DND-41 (cell line): ENCODE data around the gene PCP2.

Source experiments
- ATAC-seq: fragments of 200-7000 bp; cut with Tn5 transposase; 3 replicates; pipeline ENCODE4 v1.9.1; 2021; ENCODE audit warnings: low read depth; ENCODE audit not compliant: insufficient read depth
- DNase-seq: peaks from one replicate; pipeline ENCODE4 v3.0.0-alpha.2; 2020
- H2AFZ ChIP-seq: 2 replicates; pipeline ENCODE4 v1.6.0; 2012; ENCODE audit warnings: low read depth, low read length
- H3K27ac ChIP-seq: 2 replicates; pipeline ENCODE4 v1.5.1; 2012; ENCODE audit warnings: low read length, inconsistent platforms
- H3K27me3 ChIP-seq: fragments of 200-600 bp; sonication (generic); 2 replicates; pipeline ENCODE4 v1.6.0; 2012; ENCODE audit warnings: low read length, mild to moderate bottlenecking, inconsistent platforms; ENCODE audit not compliant: insufficient read depth, poor library complexity
- H3K36me3 ChIP-seq: 2 replicates; pipeline ENCODE4 v1.5.1; 2012; ENCODE audit warnings: low read length, inconsistent platforms; ENCODE audit not compliant: insufficient read depth
- H3K4me1 ChIP-seq: 2 replicates; pipeline ENCODE4 v1.5.1; 2012; ENCODE audit warnings: mild to moderate bottlenecking, low read length; ENCODE audit not compliant: insufficient read depth
- H3K4me2 ChIP-seq: 2 replicates; pipeline ENCODE4 v1.6.0; 2012; ENCODE audit warnings: mild to moderate bottlenecking, moderate library complexity, low read length, inconsistent platforms; ENCODE audit not compliant: insufficient read depth
- H3K4me3 ChIP-seq, 2 experiments: fragments of 200-600 bp in 1 of 2; shearing (Covaris generic) in 1 of 2; 2 replicates each; pipeline ENCODE4 v1.5.1; 2012 to 2016; ENCODE audit warnings: inconsistent platforms in 2 of 2, low read length in 2 of 2, mild to moderate bottlenecking in 2 of 2, low read depth in 1 of 2, moderate library complexity in 1 of 2
- H3K79me2 ChIP-seq: 2 replicates; pipeline ENCODE4 v1.6.0; 2012; ENCODE audit warnings: low read length, inconsistent platforms; ENCODE audit not compliant: insufficient read depth
- H3K9ac ChIP-seq: 2 replicates; pipeline ENCODE4 v1.6.0; 2012; ENCODE audit warnings: low read depth, mild to moderate bottlenecking, inconsistent platforms, low read length, moderate library complexity
- H3K9me3 ChIP-seq: 2 replicates; pipeline ENCODE4 v1.5.1; 2012; ENCODE audit warnings: low read length, moderate library complexity, mild to moderate bottlenecking, inconsistent platforms; ENCODE audit not compliant: insufficient read depth, severe bottlenecking
- H4K20me1 ChIP-seq: 2 replicates; pipeline ENCODE4 v1.6.0; 2012; ENCODE audit warnings: low read length; ENCODE audit not compliant: insufficient read depth
- EZH2 ChIP-seq: IDR thresholded peaks from 3 replicates; pipeline ENCODE4 v1.6.1; 2012; ENCODE audit warnings: borderline replicate concordance, low read depth, mild to moderate bottlenecking, moderate library complexity, low read length, inconsistent platforms; ENCODE audit not compliant: severe bottlenecking
- TF ChIP-seq, protein P1 (sequence below): IDR thresholded peaks from 2 replicates; pipeline ENCODE4 v1.5.1; 2012; ENCODE audit warnings: borderline replicate concordance, low read length, moderate library complexity, mild to moderate bottlenecking; ENCODE audit not compliant: poor library complexity, severe bottlenecking; ENCODE audit errors: extremely low read depth

The PCP2 gene

DNA sequence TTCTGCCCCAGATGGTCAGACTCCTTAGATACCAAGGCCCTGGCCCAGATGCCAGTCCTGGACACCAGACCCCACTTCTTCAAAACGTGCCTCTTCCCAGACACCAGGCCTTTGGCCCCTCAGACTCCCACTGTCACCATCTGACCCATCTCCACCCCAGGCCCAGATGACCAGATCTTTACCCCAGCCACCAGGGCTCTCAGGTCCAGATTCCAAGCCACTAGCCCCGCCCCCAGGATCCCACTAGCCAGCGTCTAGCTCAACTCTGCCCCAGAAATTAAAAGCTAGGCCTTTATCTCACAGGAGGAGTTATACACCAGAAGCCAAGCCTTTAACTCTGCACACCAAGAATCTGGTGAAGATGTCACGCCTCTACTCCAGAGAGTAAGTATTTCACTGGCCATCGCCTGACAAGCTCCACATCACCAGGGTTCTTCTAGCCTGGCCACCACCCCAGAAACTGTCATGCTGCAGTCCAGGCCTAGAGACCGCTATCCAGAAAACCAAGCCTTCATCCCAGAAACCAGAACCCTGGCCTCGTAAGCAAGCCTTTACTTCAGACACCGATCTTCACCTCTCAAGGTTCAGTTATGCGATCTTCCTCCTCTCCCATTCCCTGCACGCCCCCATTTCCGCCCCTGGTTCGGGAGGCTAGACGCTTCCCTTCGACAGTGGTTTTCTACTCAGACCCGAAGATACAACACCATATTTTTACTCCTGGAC is 4.8 kb downstream of the PCP2 start:
- Histone ChIP-seq H3K9me3 (no peaks in the 10 kb centered on the region), H2AFZ (peak overlapping the region; percentile 72), H3K79me2 (peaks cover 63% of the 10 kb centered on the region), H3K36me3 (peaks cover 52% of the 10 kb centered on the region), H3K4me1 (peaks cover 43% of the 10 kb centered on the region), H4K20me1 (peaks cover 45% of the 10 kb centered on the region), H3K27ac (peak overlapping the region; percentile 76), H3K9ac (peak overlapping the region; percentile 76), H3K4me3 (peak overlapping the region; percentile 69 to 83), H3K4me2 (peak overlapping the region; percentile 96), H3K27me3 (no peaks in the 10 kb centered on the region)
- DNase-seq = no peak
- TF ChIP-seq, protein P1, sequence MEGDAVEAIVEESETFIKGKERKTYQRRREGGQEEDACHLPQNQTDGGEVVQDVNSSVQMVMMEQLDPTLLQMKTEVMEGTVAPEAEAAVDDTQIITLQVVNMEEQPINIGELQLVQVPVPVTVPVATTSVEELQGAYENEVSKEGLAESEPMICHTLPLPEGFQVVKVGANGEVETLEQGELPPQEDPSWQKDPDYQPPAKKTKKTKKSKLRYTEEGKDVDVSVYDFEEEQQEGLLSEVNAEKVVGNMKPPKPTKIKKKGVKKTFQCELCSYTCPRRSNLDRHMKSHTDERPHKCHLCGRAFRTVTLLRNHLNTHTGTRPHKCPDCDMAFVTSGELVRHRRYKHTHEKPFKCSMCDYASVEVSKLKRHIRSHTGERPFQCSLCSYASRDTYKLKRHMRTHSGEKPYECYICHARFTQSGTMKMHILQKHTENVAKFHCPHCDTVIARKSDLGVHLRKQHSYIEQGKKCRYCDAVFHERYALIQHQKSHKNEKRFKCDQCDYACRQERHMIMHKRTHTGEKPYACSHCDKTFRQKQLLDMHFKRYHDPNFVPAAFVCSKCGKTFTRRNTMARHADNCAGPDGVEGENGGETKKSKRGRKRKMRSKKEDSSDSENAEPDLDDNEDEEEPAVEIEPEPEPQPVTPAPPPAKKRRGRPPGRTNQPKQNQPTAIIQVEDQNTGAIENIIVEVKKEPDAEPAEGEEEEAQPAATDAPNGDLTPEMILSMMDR = no peak
- TF ChIP-seq EZH2 = no peak
- no peak for ATAC-seq

DNA sequence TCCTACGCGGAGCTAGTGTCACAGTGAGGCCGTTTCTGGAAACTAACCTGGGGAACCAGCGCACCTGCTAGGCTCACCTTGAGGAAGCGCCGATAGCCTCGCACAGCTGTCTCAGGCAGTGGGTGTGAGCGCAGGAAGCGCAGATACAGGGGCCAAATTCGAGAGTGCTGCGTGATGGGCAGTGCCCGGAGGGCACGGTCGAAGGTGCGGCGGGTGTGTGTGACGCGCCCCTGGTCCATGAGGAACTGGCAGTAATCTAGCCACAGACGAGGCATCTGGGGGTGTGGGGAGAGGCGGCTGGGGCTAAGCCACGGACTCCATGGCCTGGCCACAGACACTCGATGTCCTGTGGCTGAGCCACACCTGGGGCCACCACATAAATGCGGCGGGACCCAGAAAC is 6.4 kb downstream of the PCP2 start:
- H3K36me3 ChIP-seq = peaks cover 61% of the 10 kb centered on the region
- peaks cover 52% of the 10 kb centered on the region for H4K20me1 ChIP-seq
- peak overlapping the region; percentile 96; the same call in 1 of the 2 replicates for H3K4me2 ChIP-seq
- H3K9me3 ChIP-seq = no peaks in the 10 kb centered on the region
- H3K4me1 ChIP-seq = peaks cover 43% of the 10 kb centered on the region
- H3K4me3 ChIP-seq = no peak overlapping the region
- peaks cover 62% of the 10 kb centered on the region for H3K79me2 ChIP-seq
- H3K27ac ChIP-seq = no peak overlapping the region
- no peak overlapping the region for H2AFZ ChIP-seq
- no peak overlapping the region for H3K9ac ChIP-seq
- H3K27me3 ChIP-seq = no peaks in the 10 kb centered on the region
- TF ChIP-seq EZH2 = no peak
- TF ChIP-seq, protein P1 = no peak
- no peak for DNase-seq
- ATAC-seq = no peak

DNA sequence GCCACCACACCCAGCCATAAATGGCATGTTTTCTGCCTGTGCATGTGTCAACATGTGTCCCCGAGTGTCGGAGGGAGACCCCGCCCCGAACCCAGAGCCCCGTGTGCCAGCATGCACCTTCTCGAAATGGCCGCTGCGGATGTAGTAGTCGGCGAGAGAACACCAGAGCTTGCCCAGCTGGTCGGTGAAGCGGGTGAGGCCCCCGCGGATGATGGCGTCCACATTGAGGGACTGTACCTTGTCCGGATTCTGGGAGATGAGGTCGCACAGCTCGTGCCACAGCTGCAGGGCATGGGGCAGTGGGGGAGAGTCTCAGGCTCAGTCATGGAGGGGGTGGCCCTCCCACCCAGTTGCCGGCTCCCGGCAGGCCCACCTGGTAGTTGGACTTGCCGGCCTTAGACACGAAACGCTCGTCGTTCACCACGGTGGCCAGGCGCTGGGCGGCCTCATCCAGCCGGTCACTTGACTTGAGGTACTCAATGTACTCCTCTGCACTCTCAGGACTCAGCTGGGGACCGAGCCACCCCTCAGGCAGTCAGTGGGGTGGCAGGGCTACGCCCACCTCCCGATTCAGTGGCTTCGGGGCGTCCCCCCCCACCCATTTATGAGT is 7.7 kb downstream of the PCP2 start:
- no peaks in the 10 kb centered on the region for H3K27me3 ChIP-seq
- peaks cover 48% of the 10 kb centered on the region for H4K20me1 ChIP-seq
- no peak overlapping the region for H3K9ac ChIP-seq
- ATAC-seq (no peak), DNase-seq (no peak)
- peaks cover 52% of the 10 kb centered on the region for H3K79me2 ChIP-seq
- H3K9me3 ChIP-seq = no peaks in the 10 kb centered on the region
- H3K4me3 ChIP-seq = no peak overlapping the region
- H3K36me3 ChIP-seq = peaks cover 67% of the 10 kb centered on the region
- H2AFZ ChIP-seq = no peak overlapping the region
- TF ChIP-seq, protein P1 = no peak
- TF ChIP-seq EZH2 = no peak
- peaks cover 33% of the 10 kb centered on the region for H3K4me1 ChIP-seq
- no peak overlapping the region for H3K4me2 ChIP-seq
- H3K27ac ChIP-seq = no peak overlapping the region
